DND-41 (cell line): ENCODE results near the gene CLMP.

Experiments used
- EZH2 ChIP-seq: IDR thresholded peaks from 3 replicates; pipeline ENCODE4 v1.6.1; 2012; ENCODE audit warnings: borderline replicate concordance, low read depth, mild to moderate bottlenecking, moderate library complexity, low read length, inconsistent platforms; ENCODE audit not compliant: severe bottlenecking
- TF ChIP-seq, protein P1 (sequence below): IDR thresholded peaks from 2 replicates; pipeline ENCODE4 v1.5.1; 2012; ENCODE audit warnings: borderline replicate concordance, low read length, moderate library complexity, mild to moderate bottlenecking; ENCODE audit not compliant: poor library complexity, severe bottlenecking; ENCODE audit errors: extremely low read depth

DNA sequence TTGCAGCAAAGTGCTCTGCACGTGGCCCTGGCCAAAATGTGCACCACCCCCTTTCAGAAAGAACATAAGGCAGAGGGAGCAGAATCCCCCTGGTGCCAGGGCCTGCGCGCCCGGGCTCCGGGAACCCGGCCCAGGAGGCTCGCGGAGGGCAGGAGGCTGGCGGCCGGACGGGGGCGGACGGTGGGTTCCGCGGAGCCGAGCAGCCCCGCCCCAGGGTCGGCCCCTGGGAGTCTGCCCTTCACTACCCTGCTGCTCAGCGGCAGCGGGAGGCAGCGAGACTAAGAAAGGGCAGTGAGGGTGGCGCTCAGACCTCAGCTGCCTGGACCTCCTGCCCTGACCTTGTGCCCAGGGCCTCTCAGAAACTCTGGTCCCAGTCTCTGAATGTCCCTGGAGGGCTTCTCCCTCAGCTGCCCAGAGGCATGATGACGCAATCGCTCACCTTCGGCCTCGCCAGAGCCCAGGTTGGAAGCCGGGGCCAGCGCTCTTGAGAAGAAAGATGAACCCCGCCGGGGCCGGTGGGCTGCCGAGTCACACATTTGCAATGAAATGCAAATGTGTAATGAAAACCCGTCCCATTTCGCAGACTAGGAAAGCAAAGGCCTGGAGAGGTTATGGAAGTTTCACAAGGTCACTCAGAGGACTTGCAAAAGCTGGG lies 1.1 kb upstream of the CLMP start:
- TF ChIP-seq, protein P1, sequence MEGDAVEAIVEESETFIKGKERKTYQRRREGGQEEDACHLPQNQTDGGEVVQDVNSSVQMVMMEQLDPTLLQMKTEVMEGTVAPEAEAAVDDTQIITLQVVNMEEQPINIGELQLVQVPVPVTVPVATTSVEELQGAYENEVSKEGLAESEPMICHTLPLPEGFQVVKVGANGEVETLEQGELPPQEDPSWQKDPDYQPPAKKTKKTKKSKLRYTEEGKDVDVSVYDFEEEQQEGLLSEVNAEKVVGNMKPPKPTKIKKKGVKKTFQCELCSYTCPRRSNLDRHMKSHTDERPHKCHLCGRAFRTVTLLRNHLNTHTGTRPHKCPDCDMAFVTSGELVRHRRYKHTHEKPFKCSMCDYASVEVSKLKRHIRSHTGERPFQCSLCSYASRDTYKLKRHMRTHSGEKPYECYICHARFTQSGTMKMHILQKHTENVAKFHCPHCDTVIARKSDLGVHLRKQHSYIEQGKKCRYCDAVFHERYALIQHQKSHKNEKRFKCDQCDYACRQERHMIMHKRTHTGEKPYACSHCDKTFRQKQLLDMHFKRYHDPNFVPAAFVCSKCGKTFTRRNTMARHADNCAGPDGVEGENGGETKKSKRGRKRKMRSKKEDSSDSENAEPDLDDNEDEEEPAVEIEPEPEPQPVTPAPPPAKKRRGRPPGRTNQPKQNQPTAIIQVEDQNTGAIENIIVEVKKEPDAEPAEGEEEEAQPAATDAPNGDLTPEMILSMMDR = no peak
- TF ChIP-seq EZH2 = no peak
